WTC11 (cell line): ENCODE data around the gene BICDL1. TPM values are rescaled to one million over a fixed set of nuclear protein-coding genes. Genes with fewer than 3 reads are reported as not detected.

ENCODE experiments used
- ATAC-seq: fragments of 200-7000 bp; cut with Tn5 transposase; 2 replicates; pipeline ENCODE4 v1.10.0; 2021; ENCODE audit warnings: mild to moderate bottlenecking, moderate library complexity
- CTCF ChIA-PET: fragments of 300-600 bp; sonication (Branson Sonifier 250); formaldehyde crosslinking; loops from one replicate; lab custom pipeline; 2021; ENCODE audit warnings: antibody characterized with exemption; lab: Charles Lee
- POLR2A ChIA-PET: fragments of 350-600 bp; sonication (Branson Sonifier 250); formaldehyde crosslinking; loops from one replicate; lab custom pipeline; 2021; ENCODE audit warnings: antibody characterized with exemption; lab: Charles Lee
- DNase-seq: peaks from one replicate; pipeline ENCODE4 v3.0.0; 2021; ENCODE audit warnings: low spot score
- H3K27ac Mint-ChIP-seq: 2 replicates; pipeline ENCODE4 v1.8.0; 2021; ENCODE audit warnings: mixed read lengths
- H3K27me3 Mint-ChIP-seq: 2 replicates; pipeline ENCODE4 v1.8.0; 2021; ENCODE audit warnings: low read depth, mild to moderate bottlenecking, moderate library complexity, mixed read lengths
- H3K36me3 Mint-ChIP-seq: 2 replicates; pipeline ENCODE4 v1.8.0; 2021; ENCODE audit warnings: mixed read lengths
- H3K4me1 Mint-ChIP-seq: 2 replicates; pipeline ENCODE4 v1.8.0; 2022; ENCODE audit warnings: mixed read lengths
- H3K4me3 Mint-ChIP-seq: 2 replicates; pipeline ENCODE4 v1.8.0; 2021; ENCODE audit warnings: mild to moderate bottlenecking, moderate library complexity, mixed read lengths
- H3K9me3 Mint-ChIP-seq: 2 replicates; pipeline ENCODE4 v1.8.0; 2021; ENCODE audit warnings: mixed read lengths
- ATF2 ChIP-seq: sonication (generic); formaldehyde crosslinking; IDR thresholded peaks from 2 replicates; pipeline ENCODE4 v1.8.1; 2022; ENCODE audit warnings: low read depth, missing genetic modification reagents, borderline replicate concordance
- CREB1 ChIP-seq: sonication (generic); formaldehyde crosslinking; IDR thresholded peaks from 2 replicates; pipeline ENCODE4 v1.8.0; 2023; ENCODE audit warnings: mild to moderate bottlenecking, missing genetic modification reagents
- EMX1 ChIP-seq: fragments of 250-450 bp; sonication (Bioruptor Pico); IDR thresholded peaks from 2 replicates; pipeline ENCODE4 v1.8.0; 2021; ENCODE audit warnings: mild to moderate bottlenecking
- ERG ChIP-seq: fragments of 250-450 bp; sonication (Bioruptor Pico); IDR thresholded peaks from 2 replicates; pipeline ENCODE4 v1.8.0; 2021; ENCODE audit warnings: mild to moderate bottlenecking
- ESRRA ChIP-seq: sonication (generic); formaldehyde crosslinking; IDR thresholded peaks from 2 replicates; pipeline ENCODE4 v1.8.1; 2022; ENCODE audit warnings: mild to moderate bottlenecking, missing genetic modification reagents, borderline replicate concordance
- FOXP1 ChIP-seq: sonication (generic); formaldehyde crosslinking; IDR thresholded peaks from 2 replicates; pipeline ENCODE4 v1.8.0; 2022; ENCODE audit warnings: missing genetic modification reagents, mild to moderate bottlenecking, moderate library complexity, borderline replicate concordance
- GRHL2 ChIP-seq: fragments of 250-450 bp; sonication (Bioruptor Pico); IDR thresholded peaks from 2 replicates; pipeline ENCODE4 v1.8.0; 2022; ENCODE audit warnings: mild to moderate bottlenecking, moderate library complexity; ENCODE audit not compliant: insufficient replicate concordance, severe bottlenecking
- GTF2I ChIP-seq: fragments of 250-450 bp; sonication (Bioruptor Pico); conservative IDR thresholded peaks from 2 replicates; pipeline ENCODE4 v1.4.0; 2021; ENCODE audit warnings: mild to moderate bottlenecking
- IRF2 ChIP-seq: sonication (generic); formaldehyde crosslinking; IDR thresholded peaks from 2 replicates; pipeline ENCODE4 v1.8.0; 2022; ENCODE audit warnings: low read depth, missing genetic modification reagents, borderline replicate concordance
- MLX ChIP-seq: sonication (generic); formaldehyde crosslinking; IDR thresholded peaks from 2 replicates; pipeline ENCODE4 v1.8.1; 2023; ENCODE audit warnings: mild to moderate bottlenecking, missing genetic modification reagents, moderate library complexity
- MXD4 ChIP-seq: fragments of 250-450 bp; sonication (Bioruptor Pico); IDR thresholded peaks from 2 replicates; pipeline ENCODE4 v1.8.0; 2021; ENCODE audit warnings: mild to moderate bottlenecking, moderate library complexity, borderline replicate concordance
- NR1H2 ChIP-seq: sonication (generic); formaldehyde crosslinking; IDR thresholded peaks from 2 replicates; pipeline ENCODE4 v1.9.0; 2021; ENCODE audit warnings: mild to moderate bottlenecking, moderate library complexity, missing genetic modification reagents
- PREB ChIP-seq: sonication (generic); formaldehyde crosslinking; IDR thresholded peaks from 2 replicates; pipeline ENCODE4 v1.8.1; 2022; ENCODE audit warnings: mild to moderate bottlenecking, missing genetic modification reagents, moderate library complexity, borderline replicate concordance
- RELA ChIP-seq: sonication (generic); formaldehyde crosslinking; IDR thresholded peaks from 2 replicates; pipeline ENCODE4 v1.8.1; 2022; ENCODE audit warnings: missing genetic modification reagents, mild to moderate bottlenecking, borderline replicate concordance
- STAT6 ChIP-seq: sonication (generic); formaldehyde crosslinking; conservative IDR thresholded peaks from 2 replicates; pipeline ENCODE4 v1.8.1; 2023; ENCODE audit warnings: mild to moderate bottlenecking, low read depth, missing genetic modification reagents, moderate library complexity
- TCF7 ChIP-seq: sonication (generic); formaldehyde crosslinking; IDR thresholded peaks from 2 replicates; pipeline ENCODE4 v1.8.0; 2022; ENCODE audit warnings: mild to moderate bottlenecking, low read depth, missing genetic modification reagents, moderate library complexity
- ZNF121 ChIP-seq: sonication (generic); formaldehyde crosslinking; IDR thresholded peaks from 2 replicates; pipeline ENCODE4 v1.8.0; 2023; ENCODE audit warnings: missing genetic modification reagents
- ZNF263 ChIP-seq: sonication (generic); formaldehyde crosslinking; IDR thresholded peaks from 2 replicates; pipeline ENCODE4 v1.8.1; 2022; ENCODE audit warnings: low read depth, mild to moderate bottlenecking, moderate library complexity, missing genetic modification reagents
- ZNF396 ChIP-seq: fragments of 250-450 bp; sonication (Bioruptor Pico); IDR thresholded peaks from 2 replicates; pipeline ENCODE4 v1.8.0; 2021; ENCODE audit warnings: mild to moderate bottlenecking, moderate library complexity, borderline replicate concordance
- ZNF425 ChIP-seq: fragments of 250-450 bp; sonication (Bioruptor Pico); conservative IDR thresholded peaks from 2 replicates; pipeline ENCODE4 v1.9.0; 2021; ENCODE audit warnings: mild to moderate bottlenecking
- total RNA-seq: library from RNA; stranded (reverse); gene quantifications from 3 replicates; pipeline ENCODE4 v1.2.3, GENCODE V29; 2021

The BICDL1 gene
- total RNA-seq, 1 experiment from 2014 or later, result 23.1 TPM

GRCh38 chr12:119949594-119949993 lies 39.4 kb upstream of the BICDL1 start:
- no peaks in the 10 kb centered on the region for H3K36me3 Mint-ChIP-seq

More at GRCh38 chr12:119949594-119949993, 39.4 kb upstream of the BICDL1 start:
- no peak overlapping the region for H3K27ac Mint-ChIP-seq
- POLR2A ChIA-PET, result no interaction called here
- H3K4me1 Mint-ChIP-seq, result no peaks in the 10 kb centered on the region
- ATAC-seq, result no peak
- TF ChIP-seq EMX1 (CRISPR knock-in tag), result no peak
- TF ChIP-seq RELA (CRISPR knock-in tag), result no peak
- TF ChIP-seq ZNF121 (CRISPR knock-in tag), result no peak
- no peak for TF ChIP-seq MLX (CRISPR knock-in tag)
- no peak for TF ChIP-seq ERG (CRISPR knock-in tag)
- no peak for TF ChIP-seq ZNF263 (CRISPR knock-in tag)
- no peak for TF ChIP-seq TCF7 (CRISPR knock-in tag)
- TF ChIP-seq PREB (CRISPR knock-in tag), result no peak
- TF ChIP-seq ATF2, result no peak
- TF ChIP-seq MXD4 (CRISPR knock-in tag), result no peak
- no peak for TF ChIP-seq GTF2I (CRISPR knock-in tag)
- no peak for TF ChIP-seq GRHL2 (CRISPR knock-in tag)
- TF ChIP-seq ZNF425 (CRISPR knock-in tag), result no peak
- no peak for TF ChIP-seq NR1H2 (CRISPR knock-in tag)
- TF ChIP-seq STAT6 (CRISPR knock-in tag), result no peak
- no peak for TF ChIP-seq FOXP1 (CRISPR knock-in tag)
- TF ChIP-seq IRF2 (CRISPR knock-in tag), result no peak
- TF ChIP-seq CREB1 (CRISPR knock-in tag), result no peak
- no peak for TF ChIP-seq ESRRA (CRISPR knock-in tag)
- TF ChIP-seq ZNF396 (CRISPR knock-in tag), result no peak
- no peak overlapping the region for H3K4me3 Mint-ChIP-seq
- H3K27me3 Mint-ChIP-seq, result no peaks in the 10 kb centered on the region
- no peak for DNase-seq
- no peaks in the 10 kb centered on the region for H3K9me3 Mint-ChIP-seq
- CTCF ChIA-PET, result interaction anchor here (1.3 to 1.5 kb wide), 2 partner anchors 39 to 169 kb away, joined by 3 to 5 read pairs; partner anchors contain the start of gene BICDL1
